Occipital lobe (tissue), 2 donors: ENCODE data around the gene BCKDK. TPM values are rescaled to one million over a fixed set of nuclear protein-coding genes. Genes with fewer than 3 reads are reported as not detected.
A peak's percentile ranks its signal among the peaks of the same experiment; 100 is the strongest.
"Not testable (repeated sequence)": the region's sequence is repeated elsewhere in the genome, so short reads cannot be mapped to it uniquely, and the experiment has no call there.

Experiments used
- DNase-seq: peaks from one replicate; lab custom pipeline; 2025; lab: John Stamatoyannopoulos, UW
- total RNA-seq: library from RNA; depleted of rRNA; stranded (reverse); fragments of >200 nt; gene quantifications from one replicate; pipeline ENCODE4 v1.2.3, GENCODE V29; 2014

Gene BCKDK
- total RNA-seq, 1 donor from 2014 or later = 12.6 TPM

DNA sequence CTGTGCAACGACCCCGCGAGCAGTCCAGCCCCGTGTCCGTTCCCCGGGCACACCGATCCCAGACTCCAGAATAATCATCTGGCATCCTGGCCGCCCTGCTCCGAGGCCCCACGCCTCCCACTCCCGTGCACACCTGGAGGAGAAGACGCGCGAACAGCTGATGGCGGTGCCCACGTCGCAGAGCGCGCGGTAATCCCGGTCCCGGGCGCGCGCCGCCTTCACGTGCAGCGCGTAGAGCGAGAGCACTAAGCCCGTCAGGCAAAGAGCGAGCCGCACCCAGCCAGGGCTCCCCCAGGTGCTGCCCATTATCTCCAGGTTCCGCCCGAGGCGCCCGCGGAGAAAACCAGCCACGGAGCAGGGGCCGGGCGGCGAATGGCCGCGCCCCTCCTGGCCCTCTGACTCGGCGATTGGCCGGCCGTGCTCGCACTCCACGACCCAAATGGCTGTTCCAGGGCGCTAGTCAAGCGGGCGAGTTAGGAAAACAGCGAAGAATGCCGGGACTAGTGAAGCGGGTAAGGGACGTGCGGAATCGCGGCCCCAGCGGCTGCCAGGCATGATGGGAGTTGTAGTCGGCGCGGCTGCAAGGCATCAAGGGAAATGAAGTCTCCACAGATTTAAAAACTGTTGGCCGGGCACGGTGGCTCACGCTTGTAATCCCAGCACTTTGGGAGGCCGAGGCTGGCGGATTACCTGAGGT lies 13.6 kb upstream of the BCKDK start, which contains the start of gene VKORC1:
Gene VKORC1 (minus strand): TSS at position 374 of the 697 bp plus-strand sequence. CDS start 68 bp downstream, at position 306.
- DNase-seq = peak; percentile 95

DNA sequence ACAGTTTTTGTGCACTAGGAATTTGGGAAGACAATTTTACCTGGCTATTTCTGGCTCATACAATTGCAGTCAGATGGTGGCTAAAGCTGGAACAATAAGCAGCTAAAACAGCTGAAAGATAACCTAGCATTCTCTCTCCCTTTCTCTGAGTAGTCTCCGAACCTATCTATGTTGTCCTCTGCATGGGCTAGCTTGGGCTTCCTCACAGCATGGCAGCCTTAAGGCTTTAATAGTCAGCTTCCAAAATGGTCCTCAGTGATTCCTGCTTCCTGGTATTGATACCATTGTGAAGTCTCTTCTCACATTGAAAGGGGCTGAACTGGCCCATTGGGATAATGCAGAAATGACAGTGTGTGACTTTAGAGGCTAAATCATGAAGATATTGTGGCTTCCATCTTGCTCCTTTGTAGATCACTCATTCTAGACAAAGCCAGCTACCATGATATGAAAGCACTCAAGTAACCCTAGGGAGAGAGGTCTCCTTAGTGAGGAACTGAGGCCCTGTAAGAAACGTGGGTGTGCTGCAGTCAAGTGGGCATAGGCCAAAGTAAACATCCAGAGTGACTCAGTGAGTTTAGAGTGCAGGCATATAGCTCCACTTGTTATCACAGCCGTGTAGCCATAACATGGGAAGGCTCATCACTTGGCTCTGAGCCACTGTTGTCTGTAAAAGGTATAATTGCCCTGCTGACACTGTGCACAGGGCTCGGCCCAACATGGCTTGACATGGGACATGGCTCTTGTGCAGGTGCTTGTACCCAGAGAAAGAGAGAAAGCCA lies 8.1 kb upstream of the BCKDK start:
- no peak for DNase-seq

DNA sequence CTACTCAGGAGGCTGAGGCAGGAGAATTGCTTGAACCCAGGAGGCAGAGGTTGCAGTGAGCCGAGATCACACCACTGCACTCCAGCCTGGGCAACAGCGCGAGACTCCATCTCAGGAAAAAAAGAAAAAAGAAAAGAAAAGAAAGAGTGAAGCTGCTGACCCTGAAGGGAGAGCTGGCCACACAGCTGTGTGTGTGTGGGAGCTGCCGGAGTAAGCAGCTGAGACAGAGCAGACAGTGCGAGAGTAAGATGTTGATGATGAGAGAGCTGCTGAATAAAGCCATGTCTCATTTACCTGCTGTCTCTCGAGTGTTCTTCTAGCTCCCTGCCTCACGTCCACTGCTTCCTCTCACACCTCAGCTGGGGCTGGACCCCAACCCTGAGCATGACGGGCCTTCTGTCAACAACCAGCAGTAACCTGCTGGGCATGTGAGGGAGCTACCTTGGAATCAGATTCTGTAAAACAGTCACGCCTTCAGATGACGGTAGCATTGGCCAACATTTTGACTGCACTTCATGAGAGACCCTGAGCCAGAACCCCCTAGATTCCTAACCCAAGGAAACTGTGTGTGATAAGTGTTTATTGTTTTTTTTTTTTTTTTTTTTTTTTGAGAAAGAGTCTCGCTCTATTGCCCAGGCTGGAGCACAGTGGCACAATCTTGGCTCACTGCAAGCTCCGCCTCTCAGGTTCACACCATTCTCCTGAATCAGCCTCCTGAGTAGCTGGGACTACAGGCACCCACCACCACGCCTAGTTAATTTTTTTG lies 7.1 kb upstream of the BCKDK start:
- DNase-seq = not testable (repeated sequence)

DNA sequence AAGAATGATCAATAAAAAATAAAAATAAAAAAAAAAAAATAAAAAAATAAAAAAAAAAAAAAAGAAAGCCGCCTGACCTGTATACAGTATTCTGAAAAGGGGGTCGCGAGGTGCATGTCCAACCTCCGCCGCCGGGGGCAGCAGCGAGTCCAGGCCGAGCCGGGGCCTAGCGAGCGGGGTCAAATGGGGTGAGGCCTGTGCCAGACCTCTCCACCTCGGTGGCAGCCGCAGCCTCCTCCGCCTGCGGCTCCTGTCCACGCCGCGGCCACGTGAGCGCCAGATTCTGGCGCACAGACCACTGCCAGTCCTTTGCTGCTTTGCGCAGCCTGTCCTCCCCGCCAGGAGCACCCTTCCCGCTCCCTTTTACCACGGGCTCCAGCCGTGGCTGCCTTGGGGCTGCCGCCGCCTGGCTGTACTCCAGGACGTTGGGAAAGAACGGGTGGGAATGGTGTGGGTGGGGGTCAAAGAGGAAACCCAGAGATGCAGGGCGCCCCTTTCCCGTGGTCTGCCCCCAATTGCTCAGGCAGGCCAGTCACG lies 2.4 kb upstream of the BCKDK start:
- peak; percentile 61 for DNase-seq

DNA sequence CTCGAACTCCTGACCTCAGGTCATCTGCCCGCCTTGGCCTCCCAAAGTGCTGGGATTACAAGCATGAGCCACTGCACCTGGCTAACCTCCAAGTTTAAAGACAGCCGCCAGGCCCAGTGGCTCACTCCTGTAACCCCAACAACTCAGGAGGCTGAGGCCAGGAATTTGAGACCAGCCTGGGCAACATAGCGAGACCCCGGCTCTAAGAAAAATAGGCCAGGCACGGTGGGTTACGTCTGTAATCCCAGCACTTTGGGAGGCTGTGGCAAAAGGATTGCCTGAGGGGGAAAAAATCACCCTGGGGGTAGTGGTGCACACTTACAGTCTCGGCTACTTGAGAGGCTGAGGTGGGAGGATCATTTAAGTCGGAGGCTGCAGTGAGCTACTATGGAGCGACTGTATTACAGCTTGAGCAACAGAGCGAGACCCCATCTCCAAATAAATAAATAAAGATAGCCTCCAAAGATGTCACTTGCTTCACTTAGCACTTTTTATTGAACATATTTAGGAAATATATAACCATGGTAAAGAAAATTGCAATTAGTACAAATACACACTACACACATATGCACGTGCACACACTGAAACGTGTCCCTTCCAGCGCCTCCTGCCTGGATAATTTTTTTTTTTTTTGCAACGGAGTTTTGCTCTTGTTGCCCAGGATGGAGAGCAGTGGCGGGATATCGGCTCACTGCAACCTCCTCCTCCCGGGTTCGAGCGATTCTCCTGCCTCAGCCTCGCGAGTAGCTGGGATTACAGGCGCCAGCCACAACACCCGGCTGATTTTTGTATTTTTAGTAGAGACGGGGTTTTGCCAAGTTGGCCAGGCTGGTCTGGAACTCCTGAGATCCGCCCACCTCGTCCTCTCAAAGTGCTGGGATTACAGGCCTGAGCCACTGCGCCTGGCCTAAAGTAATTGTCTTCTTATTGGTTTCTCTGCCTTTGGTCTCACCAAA lies 1.4 kb upstream of the BCKDK start:
- DNase-seq = no peak

DNA sequence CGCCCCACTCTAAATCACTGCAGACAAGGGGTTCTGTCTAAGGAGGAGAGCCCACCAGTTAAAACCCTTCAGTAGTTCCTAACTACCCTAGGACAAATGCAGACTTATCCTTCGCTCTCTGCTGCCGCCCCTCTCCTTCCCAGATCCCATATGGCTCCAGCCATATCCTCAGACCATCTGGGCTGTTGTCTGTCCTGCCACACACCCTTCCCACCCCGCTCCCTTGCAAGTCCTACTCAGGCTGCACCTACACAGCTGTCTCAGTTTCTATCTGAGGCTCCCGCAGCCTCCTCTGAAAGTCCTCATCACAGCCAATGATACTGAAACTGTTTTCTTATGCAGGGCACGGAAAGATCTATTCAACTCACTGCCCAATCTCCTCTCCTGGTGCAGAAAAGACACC lies 720 bp upstream of the BCKDK start:
- DNase-seq = no peak

DNA sequence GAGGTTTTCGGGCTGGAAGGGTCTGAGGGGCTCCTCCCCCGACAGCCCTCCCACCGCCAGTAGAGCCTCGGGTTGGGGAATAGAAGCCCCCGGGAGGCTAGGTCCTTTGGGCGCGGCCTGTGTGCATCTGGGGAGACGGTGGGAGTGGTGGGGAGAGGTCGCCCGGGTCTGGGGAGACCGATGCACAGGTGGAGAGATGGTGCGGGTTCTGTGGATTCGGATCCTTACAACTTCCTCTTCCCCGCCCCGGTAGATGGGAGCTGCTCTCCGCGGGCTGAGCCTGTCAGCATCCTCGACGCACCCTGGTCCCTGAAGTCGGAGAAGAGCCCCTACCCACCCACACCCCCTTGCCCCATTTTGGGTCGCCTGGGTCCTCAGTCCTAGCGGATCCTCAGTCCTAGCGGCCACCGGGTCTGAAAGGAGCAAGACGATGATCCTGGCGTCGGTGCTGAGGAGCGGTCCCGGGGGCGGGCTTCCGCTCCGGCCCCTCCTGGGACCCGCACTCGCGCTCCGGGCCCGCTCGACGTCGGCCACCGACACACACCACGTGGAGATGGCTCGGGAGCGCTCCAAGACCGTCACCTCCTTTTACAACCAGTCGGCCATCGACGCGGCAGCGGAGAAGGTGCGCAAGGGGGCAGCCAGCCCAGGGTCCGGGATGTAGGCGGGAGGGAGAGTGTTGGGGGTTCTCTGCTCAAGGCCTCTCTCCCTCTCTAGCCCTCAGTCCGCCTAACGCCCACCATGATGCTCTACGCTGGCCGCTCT lies 790 bp downstream of the BCKDK start:
- no peak for DNase-seq

DNA sequence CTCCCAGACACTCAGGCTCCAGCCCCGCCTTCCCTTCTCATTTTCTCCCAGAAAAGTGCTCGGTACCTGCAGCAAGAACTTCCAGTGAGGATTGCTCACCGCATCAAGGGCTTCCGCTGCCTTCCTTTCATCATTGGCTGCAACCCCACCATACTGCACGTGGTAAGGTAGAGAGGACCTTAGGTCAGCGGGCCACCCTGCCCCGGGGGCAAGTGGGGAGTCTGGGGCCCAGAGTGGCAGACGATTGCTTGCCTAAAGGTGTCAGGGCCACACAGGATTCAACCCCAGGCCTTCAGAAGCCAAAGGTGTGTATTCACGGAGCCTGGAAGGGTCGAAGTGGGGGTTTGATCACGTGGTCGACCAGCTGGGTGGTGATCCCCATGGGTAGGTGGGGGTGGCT lies 1.4 kb downstream of the BCKDK start:
- DNase-seq = no peak

DNA sequence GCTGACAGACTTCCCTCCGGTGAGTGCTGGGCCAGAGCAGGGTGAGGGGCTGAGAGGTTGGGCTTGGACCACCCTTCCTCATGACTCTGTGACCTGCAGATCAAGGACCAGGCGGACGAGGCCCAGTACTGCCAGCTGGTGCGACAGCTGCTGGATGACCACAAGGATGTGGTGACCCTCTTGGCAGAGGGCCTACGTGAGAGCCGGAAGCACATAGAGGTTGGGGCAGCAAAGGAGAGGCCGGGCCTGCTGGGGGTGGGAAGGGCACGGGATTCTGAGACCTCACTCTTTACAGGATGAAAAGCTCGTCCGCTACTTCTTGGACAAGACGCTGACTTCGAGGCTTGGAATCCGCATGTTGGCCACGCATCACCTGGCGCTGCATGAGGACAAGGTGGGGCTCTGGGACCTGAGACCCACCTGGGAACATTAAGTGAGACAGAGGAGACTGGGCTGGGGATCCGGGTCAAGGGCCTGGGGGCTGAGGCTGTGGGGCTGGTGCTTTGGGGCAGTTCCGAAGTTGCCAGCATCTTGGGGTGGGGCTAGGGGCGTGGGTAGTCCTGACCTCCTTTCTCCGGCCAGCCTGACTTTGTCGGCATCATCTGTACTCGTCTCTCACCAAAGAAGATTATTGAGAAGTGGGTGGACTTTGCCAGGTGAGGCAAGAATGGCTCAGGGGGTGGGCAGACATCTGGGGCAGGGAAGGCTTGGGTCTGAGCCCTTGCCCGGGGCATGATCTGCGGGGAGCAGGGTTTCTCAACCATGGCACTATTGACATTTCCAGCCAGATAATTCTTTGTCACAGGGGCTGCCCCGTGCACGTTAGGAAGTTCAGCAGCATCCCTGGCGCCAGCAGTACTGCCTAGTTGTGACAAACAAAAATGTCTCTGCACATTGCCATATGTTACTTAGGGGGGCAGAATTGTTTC lies 2.2 kb downstream of the BCKDK start:
- DNase-seq = no peak

DNA sequence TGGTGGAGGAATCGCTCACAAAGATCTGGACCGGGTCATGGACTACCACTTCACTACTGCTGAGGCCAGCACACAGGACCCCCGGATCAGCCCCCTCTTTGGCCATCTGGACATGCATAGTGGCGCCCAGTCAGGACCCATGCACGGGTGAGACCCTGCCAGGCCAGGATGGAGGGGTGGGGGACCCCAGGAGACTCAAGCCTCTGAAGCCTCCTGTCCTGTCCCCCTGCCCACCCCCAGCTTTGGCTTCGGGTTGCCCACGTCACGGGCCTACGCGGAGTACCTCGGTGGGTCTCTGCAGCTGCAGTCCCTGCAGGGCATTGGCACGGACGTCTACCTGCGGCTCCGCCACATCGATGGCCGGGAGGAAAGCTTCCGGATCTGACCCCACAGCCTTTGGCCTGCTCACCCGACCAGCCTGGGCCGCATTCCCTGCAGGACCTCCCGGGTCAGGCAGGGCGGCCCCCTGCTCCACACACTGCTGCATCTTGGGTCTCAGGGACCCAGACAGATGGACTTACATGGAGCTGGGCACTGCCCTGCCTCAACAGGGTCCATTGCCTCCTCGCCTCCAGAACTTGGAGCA lies 3.8 kb downstream of the BCKDK start:
- DNase-seq = no peak

DNA sequence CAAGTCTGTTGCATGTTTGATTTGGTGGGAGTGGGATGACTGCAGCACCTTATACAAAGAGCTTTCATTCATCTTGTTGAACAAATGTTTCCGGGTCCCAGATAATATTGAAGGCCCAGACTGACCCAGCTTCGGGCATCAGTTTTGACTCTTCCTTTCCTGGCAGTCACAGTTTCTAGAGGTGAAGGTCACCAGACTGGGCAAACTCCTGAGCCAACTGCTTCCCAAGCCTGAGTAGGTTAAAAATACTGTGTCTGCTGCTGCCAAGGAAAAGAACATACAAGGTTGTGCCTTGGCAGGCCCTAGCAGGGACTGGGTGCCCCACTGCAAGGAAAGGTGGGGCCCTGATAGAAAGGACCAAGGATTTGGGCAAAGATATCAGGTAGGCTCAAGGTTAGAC lies 4.5 kb downstream of the BCKDK start:
- DNase-seq = no peak

DNA sequence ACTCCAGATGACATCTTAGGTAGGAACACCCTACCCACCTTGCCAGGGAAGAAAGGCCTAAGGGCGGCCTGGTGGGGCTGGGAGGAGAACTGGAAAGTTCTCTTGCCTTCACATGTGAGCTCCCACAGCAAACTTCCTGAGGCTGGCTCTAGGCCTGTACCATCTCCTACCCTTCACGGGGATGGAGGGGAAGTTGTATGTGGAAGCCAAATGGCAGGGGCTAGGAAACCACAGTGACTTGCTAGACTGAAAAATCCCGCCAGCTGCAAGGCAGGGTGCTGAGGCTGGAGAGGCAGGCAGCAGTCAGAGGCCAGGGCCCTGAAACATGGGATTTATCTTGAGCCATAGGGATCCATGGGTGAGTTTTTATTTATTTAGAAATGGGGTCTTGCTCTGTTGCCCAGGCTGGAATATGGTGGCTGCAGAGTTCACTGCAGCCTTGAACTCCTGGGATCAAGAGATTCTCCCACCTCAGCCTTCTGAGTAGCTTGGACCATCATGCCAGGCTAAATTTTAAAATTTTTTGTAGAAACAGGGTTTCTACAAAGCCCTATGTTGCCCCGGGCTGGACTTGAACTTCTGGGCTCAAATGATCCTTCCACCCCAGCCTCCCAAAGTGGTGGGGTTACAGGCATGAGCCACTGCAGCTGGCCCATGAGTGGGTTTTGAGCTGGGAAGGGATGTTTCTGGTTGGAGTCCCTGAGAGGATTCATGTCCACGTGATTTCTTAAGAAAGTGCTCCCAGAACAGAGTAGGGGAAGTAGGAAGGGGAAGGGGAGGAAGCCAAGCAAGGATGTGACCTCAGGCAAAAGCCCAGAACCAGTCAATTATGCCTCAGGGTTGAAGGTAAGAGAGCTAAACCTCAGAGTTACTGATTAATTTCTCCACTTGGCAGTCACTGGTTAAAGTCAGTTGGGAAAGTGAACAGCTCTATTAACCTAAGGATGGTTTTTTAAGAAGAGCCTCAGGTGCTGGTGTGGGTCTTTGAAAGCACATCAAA lies 5.2 kb downstream of the BCKDK start:
- DNase-seq = no peak

DNA sequence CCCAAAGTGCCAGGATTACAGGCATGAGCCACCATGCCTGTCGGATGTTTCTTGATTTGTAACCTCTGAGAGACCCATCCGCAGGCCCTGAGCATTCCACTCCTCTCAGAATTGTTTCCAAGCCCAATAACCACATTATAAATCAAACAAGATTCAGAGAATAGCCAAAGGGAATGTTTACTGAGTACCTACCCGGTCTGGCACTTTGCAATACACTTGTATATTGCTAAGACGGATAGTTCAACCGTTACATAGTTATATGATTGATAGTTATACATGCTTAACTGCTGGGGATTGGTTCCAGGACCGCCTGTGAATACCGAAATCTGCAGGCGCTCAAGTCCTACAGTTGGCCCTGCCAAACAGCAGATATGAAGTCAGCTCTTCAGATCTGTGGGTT lies 6.3 kb downstream of the BCKDK start:
- DNase-seq = no peak

DNA sequence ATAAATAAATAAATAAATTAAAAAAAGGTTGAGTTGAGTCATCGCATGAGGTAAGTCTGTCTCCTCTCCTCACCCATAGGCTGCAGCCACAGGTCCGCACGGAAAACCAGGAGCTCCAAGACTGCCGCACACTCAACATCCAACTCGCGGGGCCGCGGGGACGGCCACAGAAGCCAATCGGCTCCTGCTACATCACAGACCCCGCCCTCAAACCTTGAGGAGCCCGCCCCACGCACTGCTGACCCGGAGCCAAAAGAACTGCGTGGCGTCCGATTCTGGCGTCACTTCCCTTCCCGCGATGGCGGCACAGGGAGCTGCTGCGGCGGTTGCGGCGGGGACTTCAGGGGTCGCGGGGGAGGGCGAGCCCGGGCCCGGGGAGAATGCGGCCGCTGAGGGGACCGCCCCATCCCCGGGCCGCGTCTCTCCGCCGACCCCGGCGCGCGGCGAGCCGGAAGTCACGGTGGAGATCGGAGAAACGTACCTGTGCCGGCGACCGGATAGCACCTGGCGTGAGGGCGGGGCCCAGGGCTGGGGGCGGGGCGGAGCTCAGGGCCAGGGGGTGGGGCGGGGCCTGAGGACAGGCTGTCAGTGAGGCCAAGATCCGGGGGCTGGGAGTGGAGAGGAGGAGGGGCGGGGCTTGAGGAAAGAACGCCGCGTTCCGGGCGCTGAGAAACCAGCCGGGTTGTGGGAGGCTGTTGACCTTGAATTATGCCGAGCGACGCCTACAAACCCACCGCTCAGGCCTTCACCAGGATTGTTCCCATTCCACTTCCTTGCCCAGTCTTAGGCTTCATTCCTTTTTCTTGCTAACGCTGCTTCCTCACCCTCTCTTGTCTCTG lies 9.4 kb downstream of the BCKDK start, which contains the start of gene KAT8:
Gene KAT8 (plus strand): TSS at position 281 of the 839 bp plus-strand sequence. CDS start 18 bp downstream, at position 299.
- DNase-seq = peak; percentile 97

DNA sequence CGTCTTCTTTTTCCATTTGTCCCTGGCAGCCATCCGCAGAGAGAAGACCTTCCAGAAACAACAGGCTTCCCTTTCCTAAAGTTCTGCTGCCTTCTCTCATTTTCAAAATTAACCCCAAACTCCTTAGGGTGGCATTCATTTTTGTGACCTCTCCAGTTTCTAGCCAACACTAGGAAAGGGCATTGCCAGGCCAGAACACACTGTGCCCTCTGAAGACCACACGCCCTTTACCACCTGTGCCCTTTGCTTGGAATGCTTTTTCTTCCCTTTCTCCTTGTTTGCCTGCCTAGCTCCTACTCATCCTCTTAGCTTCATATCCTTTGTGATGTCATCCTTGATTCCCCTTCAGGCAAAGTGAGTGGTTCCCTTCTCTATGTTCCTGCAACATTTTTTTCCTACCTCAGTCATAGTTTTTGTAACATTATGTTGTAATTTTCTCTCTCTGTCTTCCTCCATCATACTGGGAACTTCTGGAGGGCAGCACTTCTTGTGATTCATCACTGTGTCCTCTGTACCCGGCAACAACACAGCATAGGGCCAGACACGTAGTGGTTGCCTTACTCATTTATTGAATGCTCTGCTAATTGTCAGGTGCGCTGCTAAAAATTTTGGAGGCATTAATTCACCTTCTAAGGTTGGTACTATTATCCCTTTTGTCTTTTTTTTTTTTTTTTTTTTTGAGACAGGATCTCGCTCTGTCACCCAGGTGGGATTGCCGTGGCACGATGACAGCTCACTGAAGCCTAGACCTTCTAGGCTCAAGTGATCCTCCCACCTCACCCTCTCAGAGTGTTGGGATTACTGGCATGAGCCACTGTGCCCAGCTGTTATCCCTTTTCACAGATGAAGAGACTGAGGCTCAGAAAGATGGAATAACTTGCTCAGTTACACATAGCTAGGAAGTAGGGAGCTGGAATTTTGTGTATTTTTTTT lies 10.3 kb downstream of the BCKDK start:
- DNase-seq = no peak
